ENCODE results near the gene MAFF. TPM values are rescaled to one million over a fixed set of nuclear protein-coding genes. Genes with fewer than 3 reads are reported as not detected.
A peak's percentile ranks its signal among the peaks of the same experiment; 100 is the strongest.

Gene MAFF
- total RNA-seq, 4 donors from 2014 or later: 13.1 to 111 (median 24.6) TPM

DNA sequence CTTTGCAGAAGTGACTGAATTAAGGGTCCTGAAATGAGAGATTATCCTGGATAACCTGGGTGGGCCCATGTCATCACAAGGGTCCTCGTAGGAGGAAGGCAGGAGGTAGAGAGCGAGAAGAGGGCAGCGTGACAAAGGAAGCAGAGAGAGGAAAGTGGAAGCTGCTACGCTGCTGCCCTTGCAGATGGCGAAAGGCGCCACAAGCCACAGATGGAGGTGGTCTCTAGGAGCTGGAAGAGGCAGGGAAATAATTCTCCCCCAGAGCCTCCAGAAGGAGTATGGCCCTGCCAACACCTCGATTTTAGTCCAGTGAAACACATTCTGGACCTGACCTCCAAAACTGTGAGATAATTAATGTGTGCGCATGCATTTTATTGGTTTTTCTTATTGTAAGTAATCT, 57.6 kb downstream of the MAFF start:
- DNase-seq: no peak
- no peak overlapping the region for H3K4me3 ChIP-seq (replicated peaks in 1 of 3)
- H3K27me3 ChIP-seq: no peaks in the 10 kb centered on the region
- H3K36me3 ChIP-seq: no peaks in the 10 kb centered on the region
- TF ChIP-seq, protein P1, sequence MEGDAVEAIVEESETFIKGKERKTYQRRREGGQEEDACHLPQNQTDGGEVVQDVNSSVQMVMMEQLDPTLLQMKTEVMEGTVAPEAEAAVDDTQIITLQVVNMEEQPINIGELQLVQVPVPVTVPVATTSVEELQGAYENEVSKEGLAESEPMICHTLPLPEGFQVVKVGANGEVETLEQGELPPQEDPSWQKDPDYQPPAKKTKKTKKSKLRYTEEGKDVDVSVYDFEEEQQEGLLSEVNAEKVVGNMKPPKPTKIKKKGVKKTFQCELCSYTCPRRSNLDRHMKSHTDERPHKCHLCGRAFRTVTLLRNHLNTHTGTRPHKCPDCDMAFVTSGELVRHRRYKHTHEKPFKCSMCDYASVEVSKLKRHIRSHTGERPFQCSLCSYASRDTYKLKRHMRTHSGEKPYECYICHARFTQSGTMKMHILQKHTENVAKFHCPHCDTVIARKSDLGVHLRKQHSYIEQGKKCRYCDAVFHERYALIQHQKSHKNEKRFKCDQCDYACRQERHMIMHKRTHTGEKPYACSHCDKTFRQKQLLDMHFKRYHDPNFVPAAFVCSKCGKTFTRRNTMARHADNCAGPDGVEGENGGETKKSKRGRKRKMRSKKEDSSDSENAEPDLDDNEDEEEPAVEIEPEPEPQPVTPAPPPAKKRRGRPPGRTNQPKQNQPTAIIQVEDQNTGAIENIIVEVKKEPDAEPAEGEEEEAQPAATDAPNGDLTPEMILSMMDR (IDR thresholded peaks at IDR 0.05): no peak
- no peak for TF ChIP-seq POLR2A (IDR thresholded peaks at IDR 0.05)
- H3K27ac ChIP-seq: peak overlapping the region; percentile 28 to 80 (median 64)
- WGBS, 2 donors: 75 to 85% methylated on average over 8 of the region's 8 CpGs
- H3K9me3 ChIP-seq: no peaks in the 10 kb centered on the region
- intact Hi-C loops (cut with DNase I): no loop called here
- H3K4me1 ChIP-seq: peaks cover 34 to 59% of the 10 kb centered on the region in 2 donors

DNA sequence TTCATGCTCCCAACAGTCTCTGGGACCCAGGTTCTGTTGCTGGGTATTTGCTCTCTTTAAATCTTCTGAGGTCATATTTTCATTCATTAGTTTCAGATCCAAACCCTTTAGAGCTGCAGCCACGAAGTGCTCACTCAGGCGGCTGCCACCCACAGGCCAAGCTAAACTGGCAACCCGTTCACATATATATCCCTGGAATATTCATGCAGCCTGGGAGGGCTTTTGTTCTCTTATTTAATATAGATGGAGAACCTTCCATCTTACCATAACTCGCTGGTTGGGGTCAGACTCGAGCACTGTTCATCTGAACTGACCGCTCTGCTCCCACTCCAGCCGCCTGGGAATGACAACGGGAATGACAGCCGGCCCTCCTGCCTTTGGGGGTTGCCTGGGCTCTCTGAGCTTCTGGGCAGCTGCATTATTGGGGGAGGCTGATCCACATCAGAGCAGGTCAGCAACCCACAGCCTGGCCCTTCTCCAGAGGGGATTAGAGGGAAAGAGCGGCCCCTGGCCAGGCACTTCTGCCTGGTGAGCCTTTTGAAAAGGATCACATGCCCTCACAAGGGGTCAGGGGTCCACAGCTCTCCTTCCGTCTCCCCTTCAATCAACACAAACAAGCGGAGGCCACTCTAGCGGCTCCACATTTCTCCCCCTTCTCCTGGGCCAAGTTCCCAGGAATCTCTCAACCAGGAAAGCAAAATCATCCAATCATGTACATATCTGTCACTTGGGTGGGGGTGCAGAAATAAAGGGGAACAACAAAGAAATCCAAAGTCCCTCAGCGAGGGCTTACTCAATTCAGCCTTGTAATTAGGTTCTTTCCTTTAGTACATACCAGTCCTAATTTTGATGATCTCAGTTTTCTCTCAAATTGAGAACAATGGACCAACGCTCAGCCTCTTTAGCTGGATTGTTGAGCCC, 59.2 kb downstream of the MAFF start:
- Histone ChIP-seq H3K27ac (peak overlapping the region; percentile 53 to 73 (median 72)), H3K4me1 (peaks cover 38 to 75% of the 10 kb centered on the region in 2 donors), H3K36me3 (no peaks in the 10 kb centered on the region), H3K9me3 (no peaks in the 10 kb centered on the region), H3K4me3 (replicated peaks in 1 of 3) (no peak overlapping the region), H3K27me3 (no peaks in the 10 kb centered on the region)
- intact Hi-C loops (cut with DNase I): loop anchor here (10.0 kb wide), 1 partner anchor 76 kb away; the partner anchor contains the start of gene PLA2G6
- DNase-seq: peak; percentile 50 to 70
- WGBS, 2 donors: 18 to 37% methylated on average over 15 of the region's 15 CpGs
- TF ChIP-seq POLR2A (IDR thresholded peaks at IDR 0.05): no peak
- TF ChIP-seq, protein P1 (IDR thresholded peaks at IDR 0.05): no peak

- peak; percentile 80 to 86 for DNase-seq
- 43 to 49% methylated on average over 20 of the region's 20 CpGs for WGBS, 2 donors
- Histone ChIP-seq H3K9me3 (no peaks in the 10 kb centered on the region), H3K4me1 (peaks cover 47 to 83% of the 10 kb centered on the region in 2 donors), H3K27me3 (no peaks in the 10 kb centered on the region), H3K27ac (peak overlapping the region; percentile 53 to 73 (median 63)), H3K4me3 (replicated peaks in 1 of 3) (no peak overlapping the region), H3K36me3 (no peaks in the 10 kb centered on the region)
- intact Hi-C loops (cut with DNase I): loop anchor here (10.0 kb wide), 1 partner anchor 77 kb away; the partner anchor contains the start of gene PLA2G6
- TF ChIP-seq, protein P1 (IDR thresholded peaks at IDR 0.05): peak in 5 of 6 experiments; percentile 26 to 76 (median 71)
- no peak for TF ChIP-seq POLR2A (IDR thresholded peaks at IDR 0.05)
Measured at GRCh38 chr22:38262051-38262795, 60.4 kb downstream of the MAFF start.

GRCh38 chr22:38264322-38264843, 62.6 kb downstream of the MAFF start:
- no peak for DNase-seq
- TF ChIP-seq, protein P1 (IDR thresholded peaks at IDR 0.05): no peak
- no peak for TF ChIP-seq POLR2A (IDR thresholded peaks at IDR 0.05)
- intact Hi-C loops (cut with DNase I): loop anchor here (10.0 kb wide), 1 partner anchor 80 kb away; the partner anchor contains the start of gene PLA2G6
- H3K27me3 ChIP-seq: no peaks in the 10 kb centered on the region
- WGBS, 2 donors: 67 to 82% methylated on average over 5 to 6 of the region's 6 CpGs
- H3K27ac ChIP-seq: peak overlapping the region in 1 of 3 donors; percentile 73
- no peaks in the 10 kb centered on the region for H3K9me3 ChIP-seq
- H3K36me3 ChIP-seq: no peaks in the 10 kb centered on the region
- no peak overlapping the region for H3K4me3 ChIP-seq (replicated peaks in 1 of 3)
- peaks cover 59 to 89% of the 10 kb centered on the region in 2 donors for H3K4me1 ChIP-seq

Small RNA genes within 50 kb of the gene (small RNA-seq; reads per million reads assigned to genes)
- gene RN7SL704P: 0.38 reads per million

Other genes with a start within 250 kb of the MAFF start
- 1 to 10 TPM in 1 of 4 donors, under 1 TPM in 3; 0.59 to 1.7 (median 0.73) TPM for gene C22orf23, start 248.4 kb upstream of the MAFF start, total RNA-seq
- 10 to 100 TPM; 19.7 to 88.9 (median 55.2) TPM for gene POLR2F, start 248.3 kb upstream of the MAFF start, total RNA-seq
- gene SOX10, start 217.4 kb upstream of the MAFF start, total RNA-seq: under 1 TPM in 1 of 4 donors, not detected in 3; 0.34 TPM
- gene PICK1, start 144.6 kb upstream of the MAFF start, total RNA-seq: 10 to 100 TPM; 52.2 to 81.4 (median 57.5) TPM
- gene SLC16A8, start 117.8 kb upstream of the MAFF start, total RNA-seq: 1 to 10 TPM in 1 of 4 donors, under 1 TPM in 1, not detected in 2; 0.88 to 1.0 TPM
- 1 to 10 TPM in 2 of 4 donors, under 1 TPM in 2; 0.50 to 1.7 (median 1.1) TPM for gene BAIAP2L2, start 91.3 kb upstream of the MAFF start, total RNA-seq
- 100 to 1,000 TPM; 106 to 122 (median 112) TPM for gene PLA2G6, start 20.2 kb upstream of the MAFF start, total RNA-seq
- gene TMEM184B, start 71.0 kb downstream of the MAFF start, total RNA-seq: 10 to 100 TPM; 42.9 to 92.2 (median 74.5) TPM
- gene CSNK1E, start 115.4 kb downstream of the MAFF start, total RNA-seq: 10 to 100 TPM; 53.2 to 98.4 (median 69.5) TPM

Data from thyroid gland (tissue), 4 donors.